ENCODE measurements around the gene CTBS.
A peak's percentile ranks its signal among the peaks of the same experiment; 100 is the strongest.
"Not testable (repeated sequence)": the region's sequence is repeated elsewhere in the genome, so short reads cannot be mapped to it uniquely, and the experiment has no call there.

Gene CTBS, protein sequence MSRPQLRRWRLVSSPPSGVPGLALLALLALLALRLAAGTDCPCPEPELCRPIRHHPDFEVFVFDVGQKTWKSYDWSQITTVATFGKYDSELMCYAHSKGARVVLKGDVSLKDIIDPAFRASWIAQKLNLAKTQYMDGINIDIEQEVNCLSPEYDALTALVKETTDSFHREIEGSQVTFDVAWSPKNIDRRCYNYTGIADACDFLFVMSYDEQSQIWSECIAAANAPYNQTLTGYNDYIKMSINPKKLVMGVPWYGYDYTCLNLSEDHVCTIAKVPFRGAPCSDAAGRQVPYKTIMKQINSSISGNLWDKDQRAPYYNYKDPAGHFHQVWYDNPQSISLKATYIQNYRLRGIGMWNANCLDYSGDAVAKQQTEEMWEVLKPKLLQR

GRCh38 chr1:84573967-84574842 is at the start of gene CTBS:
Gene CTBS, minus strand, starts transcription at chr1:84574440. Its CDS starts 25 bp downstream, at chr1:84574415.
- DNase-seq: peak; percentile 73 to 83

DNA sequence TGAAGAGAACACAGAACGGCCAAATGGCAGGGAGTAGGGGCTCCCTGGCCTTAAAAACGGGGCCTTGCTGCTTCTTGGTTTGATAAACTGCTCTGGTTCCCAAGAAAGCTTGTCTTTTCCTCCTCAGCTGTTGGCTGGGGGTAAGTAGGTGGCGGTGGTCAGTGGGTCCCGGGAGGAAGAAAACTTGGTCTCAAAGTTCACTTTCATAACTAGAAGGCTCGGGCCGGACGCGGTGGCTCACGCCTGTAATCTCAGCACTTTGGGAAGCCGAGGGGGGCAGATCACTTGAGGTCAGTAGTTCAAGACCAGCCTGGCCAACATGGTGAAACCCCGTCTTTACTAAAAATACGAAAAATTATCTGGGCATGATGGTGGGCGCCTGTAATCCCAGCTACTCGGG is 47.3 kb upstream of the CTBS start:
- no peak for DNase-seq

- DNase-seq: peak; percentile 77 to 87
These were observed 46.6 kb upstream of the CTBS start for GRCh38 chr1:84620720-84621313.

DNA sequence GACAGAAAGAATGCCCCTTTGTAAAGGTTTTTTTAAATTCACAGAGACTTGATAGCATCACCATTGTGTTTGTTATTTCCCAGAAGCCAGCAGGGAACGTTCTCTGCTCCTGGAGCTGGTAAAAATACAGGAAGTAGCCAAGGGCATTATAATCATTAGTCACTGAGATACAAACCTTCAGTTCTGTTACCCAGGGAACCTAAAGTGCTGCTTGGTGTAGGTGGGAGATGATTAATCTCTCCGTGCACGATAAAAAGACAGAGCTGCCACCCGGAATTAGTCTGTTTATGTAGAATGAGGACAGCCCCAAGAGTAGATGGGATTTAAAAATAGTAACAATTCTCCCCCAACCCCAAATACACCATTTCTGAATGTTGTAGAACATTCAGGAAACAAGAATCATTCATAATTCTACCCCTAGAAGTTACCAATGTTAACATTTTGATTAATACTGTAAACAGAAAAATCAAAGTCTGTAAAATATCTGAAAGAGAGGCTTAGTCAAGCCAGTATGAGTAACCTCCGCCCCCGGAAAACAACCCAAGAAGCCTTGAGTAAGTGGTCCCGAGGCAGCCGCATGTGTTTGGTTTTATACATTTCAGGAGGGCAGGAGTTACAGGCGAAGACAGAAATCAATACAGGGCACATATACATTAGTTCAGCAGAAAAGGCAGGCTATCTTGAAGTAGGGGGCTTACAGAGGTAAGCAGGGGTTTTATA is 45.3 kb upstream of the CTBS start:
- peak; percentile 40 to 48 for DNase-seq

- DNase-seq: no peak
These were observed 43.1 kb upstream of the CTBS start for GRCh38 chr1:84617349-84617748.

DNA sequence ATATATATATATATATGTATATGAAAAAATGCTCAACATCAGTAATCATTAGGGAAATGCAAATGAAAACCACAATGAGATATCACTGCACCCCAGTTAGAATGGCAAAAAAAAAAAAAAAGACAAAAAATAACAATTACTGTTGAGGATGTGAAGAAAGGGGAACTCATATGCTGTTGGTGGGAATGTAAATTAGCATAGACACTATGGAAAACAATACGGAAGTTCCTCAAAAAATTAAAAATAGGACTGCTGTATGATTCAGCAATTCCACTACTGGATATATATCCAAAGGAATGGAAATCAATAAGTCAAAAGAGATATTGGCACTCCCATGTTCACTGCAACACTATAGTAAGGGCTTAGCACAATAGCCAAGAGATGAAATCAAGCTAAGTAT is 41.5 kb upstream of the CTBS start:
- DNase-seq: no peak

DNA sequence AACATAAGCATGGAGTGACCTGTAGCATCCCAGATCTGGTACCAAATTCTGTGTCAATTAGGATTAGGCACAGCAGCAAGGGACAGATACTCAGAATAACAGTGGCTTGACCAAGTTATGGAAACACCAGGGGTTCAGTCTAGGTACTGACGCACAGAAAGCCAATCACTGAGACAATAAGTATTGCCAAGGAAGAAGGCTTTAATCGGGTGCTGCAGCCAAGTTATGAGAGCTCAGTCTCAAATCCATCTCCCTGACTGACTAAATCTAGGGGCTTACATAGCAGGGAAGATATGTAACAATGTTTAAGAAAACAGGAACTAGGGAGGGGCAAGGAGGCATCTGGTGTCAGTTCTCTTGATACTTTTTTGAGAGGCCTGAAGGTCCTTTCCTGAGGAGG is 39.6 kb upstream of the CTBS start:
- no peak for DNase-seq

GRCh38 chr1:84613026-84613425 is 38.8 kb upstream of the CTBS start:
- DNase-seq: no peak

DNA sequence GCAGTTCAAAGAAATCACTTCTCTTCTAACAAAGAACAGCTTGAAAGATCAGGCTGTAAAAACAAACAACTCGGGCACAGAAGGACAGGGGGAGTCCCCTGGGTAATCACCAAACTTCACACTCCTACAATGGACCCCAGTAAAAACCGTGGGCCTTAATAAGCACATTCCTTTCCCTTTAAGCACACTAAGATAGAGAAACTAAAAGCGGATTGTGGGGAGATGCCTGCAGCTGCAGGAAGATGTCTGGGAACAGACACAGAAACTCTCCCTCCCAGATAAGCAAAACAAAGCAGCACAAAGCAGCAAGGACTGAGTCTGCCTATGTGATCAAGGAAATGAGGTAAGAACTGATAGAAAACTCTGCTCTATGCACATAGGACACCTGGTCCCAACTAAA is 37.6 kb upstream of the CTBS start:
- no peak for DNase-seq

DNA sequence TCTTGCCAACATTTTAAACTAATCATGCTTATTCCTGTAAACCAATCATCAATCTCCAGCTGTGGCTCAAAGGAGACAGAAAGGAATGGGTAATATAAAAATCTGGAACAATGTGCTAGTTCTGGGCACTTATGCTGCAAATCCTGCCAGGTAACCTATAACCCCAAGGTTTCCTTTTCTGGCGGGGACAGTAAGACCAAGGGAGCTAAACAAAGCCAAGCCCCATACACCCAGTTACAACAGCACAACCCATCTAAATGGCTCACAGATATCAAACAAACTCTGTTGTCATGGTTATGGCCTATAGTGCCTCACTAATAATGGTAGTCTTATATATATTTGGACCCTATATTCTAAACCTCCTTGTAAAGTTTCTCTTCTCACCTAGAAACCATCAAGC is 36.9 kb upstream of the CTBS start:
- DNase-seq: no peak

DNA sequence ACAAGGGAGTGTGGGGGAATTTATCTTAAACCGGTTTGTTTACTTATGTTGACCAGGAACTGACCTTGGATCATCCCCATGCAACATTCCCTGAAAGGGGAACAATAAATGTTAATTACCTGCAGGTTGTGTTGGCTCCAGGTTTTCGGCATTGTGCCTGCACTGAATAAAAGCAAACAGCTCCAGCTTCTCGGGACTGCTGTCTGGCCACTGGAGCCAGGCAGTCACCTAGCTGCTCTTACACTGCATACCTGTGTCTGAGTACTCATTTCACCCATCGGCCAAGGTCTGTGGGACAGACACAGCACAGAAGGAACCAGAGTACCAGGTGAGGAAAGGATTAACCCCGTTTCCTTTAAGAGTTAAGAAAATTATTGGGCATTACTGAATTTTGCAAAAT is 32.7 kb upstream of the CTBS start:
- DNase-seq: no peak

DNA sequence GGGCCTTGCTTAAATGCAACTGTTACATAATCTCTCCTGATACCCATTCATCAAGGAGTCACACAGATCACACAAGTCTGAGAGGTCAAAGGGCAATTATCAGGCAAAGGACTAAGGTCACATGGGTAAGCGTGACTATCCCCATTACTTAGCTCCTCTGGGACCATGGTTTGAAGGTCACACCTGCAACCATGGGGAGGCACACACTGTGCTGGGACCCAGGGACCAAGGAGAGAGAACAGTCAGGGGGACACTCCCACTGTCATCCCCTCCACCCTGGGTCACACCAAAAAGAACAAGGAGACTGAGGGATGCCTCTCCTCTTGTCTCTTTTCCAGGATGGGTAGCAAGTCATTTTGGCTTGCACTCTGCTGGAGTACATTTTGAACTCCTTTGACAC is 30.9 kb upstream of the CTBS start:
- DNase-seq: no peak

- DNase-seq: no peak
These were observed 29.9 kb upstream of the CTBS start for GRCh38 chr1:84603941-84604830.

- no peak for DNase-seq
These were observed 29.0 kb upstream of the CTBS start for GRCh38 chr1:84603223-84603622.

GRCh38 chr1:84600796-84601195 is 26.6 kb upstream of the CTBS start:
- DNase-seq: no peak

GRCh38 chr1:84598846-84599741 is 24.9 kb upstream of the CTBS start:
- no peak for DNase-seq

DNA sequence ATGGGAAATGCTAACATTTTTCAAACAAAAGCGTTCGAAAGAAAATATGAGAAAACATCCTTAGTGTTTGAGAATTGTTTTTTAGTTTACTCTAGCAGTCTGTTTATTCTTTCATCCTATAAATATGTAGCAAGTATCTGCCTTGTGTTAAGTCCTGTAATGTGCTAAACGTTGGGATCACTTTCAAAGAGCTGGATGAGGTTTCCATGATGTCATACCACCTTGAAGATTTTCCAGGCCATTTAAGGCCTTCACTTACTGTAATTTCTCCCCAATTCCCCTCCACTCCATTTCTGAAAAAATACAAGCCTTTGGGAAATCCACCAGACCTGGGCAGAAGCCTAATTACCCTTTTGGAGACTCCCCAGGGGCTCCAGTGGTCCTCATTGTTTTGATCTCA is 24.2 kb upstream of the CTBS start:
- no peak for DNase-seq

GRCh38 chr1:84597011-84597410 is 22.8 kb upstream of the CTBS start:
- DNase-seq: no peak

DNA sequence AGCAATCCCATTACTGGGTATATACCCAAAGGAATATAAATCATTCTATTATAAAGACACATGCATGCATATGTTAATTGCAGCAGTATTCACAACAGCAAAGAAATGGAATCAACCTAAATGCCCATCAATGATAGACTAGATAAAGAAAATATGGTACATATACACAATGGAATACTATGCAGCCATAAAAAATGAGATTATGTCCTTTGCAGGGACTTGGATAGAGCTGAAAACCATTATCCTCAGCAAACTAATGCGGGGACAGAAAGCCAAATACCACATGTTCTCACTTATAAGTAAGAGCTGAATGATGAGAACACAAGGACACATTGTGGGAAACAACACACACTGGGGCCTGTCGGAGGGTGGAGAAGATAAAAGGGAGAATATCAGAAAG is 20.7 kb upstream of the CTBS start:
- not testable (repeated sequence) for DNase-seq

DNA sequence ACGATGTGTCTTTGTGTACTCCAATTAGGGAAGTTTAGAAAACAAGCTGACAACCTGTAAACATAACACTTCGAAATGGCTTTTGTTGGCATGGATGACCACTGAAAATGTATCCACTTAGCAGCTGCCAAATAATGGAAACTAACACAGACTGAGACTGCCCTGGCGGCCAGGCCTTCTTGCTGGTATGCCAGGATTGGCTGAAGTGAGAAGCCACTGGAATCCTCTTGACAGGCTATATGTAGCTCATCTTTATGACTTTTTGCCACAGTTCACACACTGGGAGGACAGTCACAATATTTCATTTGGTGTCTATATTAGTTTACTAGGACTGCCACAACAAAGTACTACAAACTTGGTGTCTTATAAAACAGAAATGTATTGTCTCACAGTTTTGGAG is 12.9 kb upstream of the CTBS start:
- no peak for DNase-seq

DNA sequence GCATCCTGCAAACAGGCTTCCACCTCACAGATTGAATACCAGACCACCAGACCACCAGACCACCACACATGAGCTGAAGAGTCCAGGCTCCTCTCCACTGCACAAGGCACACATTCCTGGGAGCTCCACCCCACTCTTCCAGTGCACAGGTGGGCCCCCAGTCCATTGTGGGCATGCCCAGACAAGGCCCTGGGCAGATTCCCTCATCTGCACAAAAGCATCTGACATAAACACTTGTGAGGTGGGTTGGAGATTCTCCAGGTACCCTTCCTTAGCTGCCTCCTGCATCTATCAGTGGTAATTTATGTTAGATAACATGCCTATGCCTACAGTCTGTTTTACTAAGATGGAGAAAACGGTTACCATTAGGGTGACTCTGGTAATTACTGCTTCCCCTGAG is 11.6 kb upstream of the CTBS start:
- no peak for DNase-seq
